ENCODE data around the gene FANCC. TPM values are rescaled to one million over a fixed set of nuclear protein-coding genes. Genes with fewer than 3 reads are reported as not detected.
A peak's percentile ranks its signal among the peaks of the same experiment; 100 is the strongest.

FANCC gene
- total RNA-seq, 2 donors from 2014 or later, result 7.5 to 12.5 TPM

DNA sequence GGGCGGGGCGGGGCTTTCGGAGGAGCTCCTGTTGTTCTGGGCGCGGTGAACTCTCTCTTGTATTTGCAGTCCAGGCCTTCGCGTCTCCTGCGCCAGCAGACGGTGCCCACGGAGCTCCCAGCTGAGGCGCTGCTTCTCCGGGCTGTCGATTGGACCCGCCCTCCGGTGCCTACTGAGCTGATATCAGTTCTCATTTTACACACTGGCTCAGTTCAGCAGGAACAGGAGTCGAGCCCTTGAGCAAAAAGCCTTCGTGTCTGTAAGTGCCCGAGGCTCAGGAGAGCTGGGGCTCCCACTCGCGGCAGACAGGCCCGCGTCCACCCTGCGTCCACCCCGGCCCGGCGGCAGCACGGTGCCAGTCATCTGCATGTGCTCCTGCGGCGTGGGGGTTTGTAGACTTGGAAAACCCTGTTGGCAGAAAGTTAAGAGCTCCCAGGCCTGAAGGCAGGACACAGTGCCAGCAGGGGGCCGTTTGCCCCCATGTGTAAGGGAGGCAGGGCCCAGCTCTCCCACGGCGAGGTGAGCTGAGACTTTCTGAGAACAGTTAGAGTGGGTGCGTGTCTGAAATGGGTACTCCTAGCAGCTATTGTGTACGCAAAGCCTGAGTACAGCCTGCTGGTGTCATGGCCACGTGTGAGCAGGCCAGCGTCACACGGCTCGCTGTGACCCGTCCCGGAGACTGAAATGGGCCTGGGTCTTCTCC lies 231.5 kb downstream of the FANCC start:
- Histone ChIP-seq H3K27ac (peak overlapping the region; percentile 19 to 34 (median 25)), H3K4me3 (no peak overlapping the region), H3K36me3 (replicated peaks in 1 of 2; ENCODE audit: insufficient read depth in 1 of 2, low read depth in 2 of 2) (peaks cover 0 to 23% of the 10 kb centered on the region in 2 donors), H3K9me3 (no peaks in the 10 kb centered on the region), H3K4me1 (peaks cover 53% of the 10 kb centered on the region), H3K27me3 (no peaks in the 10 kb centered on the region)
- ATAC-seq (peak; percentile 24), DNase-seq (peak; percentile 55 to 88 (median 80))
- intact Hi-C loops (cut with DNase I), result no loop called here
- peak in 2 of 3 donors; percentile 11 to 16 for TF ChIP-seq POLR2A (IDR thresholded peaks at IDR 0.05)
- TF ChIP-seq, protein P1, sequence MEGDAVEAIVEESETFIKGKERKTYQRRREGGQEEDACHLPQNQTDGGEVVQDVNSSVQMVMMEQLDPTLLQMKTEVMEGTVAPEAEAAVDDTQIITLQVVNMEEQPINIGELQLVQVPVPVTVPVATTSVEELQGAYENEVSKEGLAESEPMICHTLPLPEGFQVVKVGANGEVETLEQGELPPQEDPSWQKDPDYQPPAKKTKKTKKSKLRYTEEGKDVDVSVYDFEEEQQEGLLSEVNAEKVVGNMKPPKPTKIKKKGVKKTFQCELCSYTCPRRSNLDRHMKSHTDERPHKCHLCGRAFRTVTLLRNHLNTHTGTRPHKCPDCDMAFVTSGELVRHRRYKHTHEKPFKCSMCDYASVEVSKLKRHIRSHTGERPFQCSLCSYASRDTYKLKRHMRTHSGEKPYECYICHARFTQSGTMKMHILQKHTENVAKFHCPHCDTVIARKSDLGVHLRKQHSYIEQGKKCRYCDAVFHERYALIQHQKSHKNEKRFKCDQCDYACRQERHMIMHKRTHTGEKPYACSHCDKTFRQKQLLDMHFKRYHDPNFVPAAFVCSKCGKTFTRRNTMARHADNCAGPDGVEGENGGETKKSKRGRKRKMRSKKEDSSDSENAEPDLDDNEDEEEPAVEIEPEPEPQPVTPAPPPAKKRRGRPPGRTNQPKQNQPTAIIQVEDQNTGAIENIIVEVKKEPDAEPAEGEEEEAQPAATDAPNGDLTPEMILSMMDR (IDR thresholded peaks at IDR 0.05), result no peak
- WGBS, 2 donors, result 44 to 83% methylated on average over 30 to 40 of the region's 40 CpGs

GRCh38 chr9:95085036-95085770 lies 232.3 kb downstream of the FANCC start:
- Histone ChIP-seq H3K27ac (peak overlapping the region; percentile 2 to 34 (median 22)), H3K9me3 (no peaks in the 10 kb centered on the region), H3K4me1 (peaks cover 45% of the 10 kb centered on the region), H3K36me3 (replicated peaks in 1 of 2; ENCODE audit: insufficient read depth in 1 of 2, low read depth in 2 of 2) (peaks cover 0 to 26% of the 10 kb centered on the region in 2 donors), H3K4me3 (no peak overlapping the region), H3K27me3 (no peaks in the 10 kb centered on the region)
- intact Hi-C loops (cut with DNase I), result no loop called here
- DNase-seq, result peak in 2 of 4 donors; percentile 31 to 47
- no peak for ATAC-seq
- no peak for TF ChIP-seq POLR2A (IDR thresholded peaks at IDR 0.05)
- TF ChIP-seq, protein P1 (IDR thresholded peaks at IDR 0.05), result no peak
- 72 to 87% methylated on average over 15 to 29 of the region's 29 CpGs for WGBS, 2 donors

DNA sequence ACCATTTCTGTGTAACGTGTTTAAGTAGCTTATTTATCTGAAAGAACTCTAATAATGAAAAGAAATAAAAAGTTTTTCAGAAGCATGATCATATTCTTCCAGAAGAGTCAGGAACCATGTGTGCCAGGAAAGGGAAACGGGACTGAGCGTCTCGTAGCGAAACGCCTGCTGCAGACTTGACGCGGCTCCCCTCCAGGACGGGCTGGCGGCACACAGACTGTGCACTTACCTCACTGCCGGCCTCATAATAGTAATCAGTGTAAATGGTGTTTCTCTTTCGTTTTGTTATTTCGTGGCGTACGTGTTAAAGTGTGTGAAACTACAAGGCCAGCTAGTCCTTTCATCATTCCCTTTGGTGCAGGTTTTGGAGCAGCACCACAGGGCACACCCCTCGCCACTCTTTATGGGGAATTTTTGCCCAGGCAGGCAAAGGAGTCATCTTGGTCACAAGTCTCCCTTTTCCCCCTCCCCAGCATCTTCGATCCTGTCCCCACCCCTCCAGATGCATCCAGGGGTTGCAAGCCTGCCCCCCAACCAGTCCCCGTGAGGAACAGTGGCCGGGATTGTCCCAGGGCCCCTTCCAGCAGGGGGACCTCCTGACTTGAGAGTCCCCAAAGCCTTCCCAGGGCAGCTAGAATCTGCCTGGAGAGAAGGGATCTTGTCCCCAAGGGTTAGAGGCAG lies 233.1 kb downstream of the FANCC start:
- no peaks in the 10 kb centered on the region for H3K9me3 ChIP-seq
- intact Hi-C loops (cut with DNase I), result no loop called here
- H3K4me3 ChIP-seq, result no peak overlapping the region
- H3K36me3 ChIP-seq (replicated peaks in 1 of 2; ENCODE audit: insufficient read depth in 1 of 2, low read depth in 2 of 2), result peaks cover 0 to 26% of the 10 kb centered on the region in 2 donors
- 70 to 84% methylated on average over 19 of the region's 19 CpGs for WGBS, 2 donors
- peak overlapping the region; percentile 2 to 34 (median 5) for H3K27ac ChIP-seq
- peaks cover 37% of the 10 kb centered on the region for H3K4me1 ChIP-seq
- no peak for TF ChIP-seq POLR2A (IDR thresholded peaks at IDR 0.05)
- TF ChIP-seq, protein P1 (IDR thresholded peaks at IDR 0.05), result no peak
- no peaks in the 10 kb centered on the region for H3K27me3 ChIP-seq
- DNase-seq, result peak in 3 of 4 donors; percentile 6 to 48 (median 22)
- ATAC-seq, result no peak

- Histone ChIP-seq H3K36me3 (replicated peaks in 1 of 2; ENCODE audit: insufficient read depth in 1 of 2, low read depth in 2 of 2) (peaks cover 0 to 26% of the 10 kb centered on the region in 2 donors), H3K9me3 (no peaks in the 10 kb centered on the region), H3K27ac (no peak overlapping the region), H3K4me3 (no peak overlapping the region), H3K27me3 (no peaks in the 10 kb centered on the region), H3K4me1 (peaks cover 39% of the 10 kb centered on the region)
- ATAC-seq, result no peak
- peak in 3 of 4 donors; percentile 11 to 16 (median 14) for DNase-seq
- intact Hi-C loops (cut with DNase I), result no loop called here
- 88 to 91% methylated on average over 32 to 39 of the region's 39 CpGs for WGBS, 2 donors
- TF ChIP-seq POLR2A (IDR thresholded peaks at IDR 0.05), result no peak
- TF ChIP-seq, protein P1 (IDR thresholded peaks at IDR 0.05), result no peak
Measured at GRCh38 chr9:95083086-95083768, 234.3 kb downstream of the FANCC start.

All from body of pancreas (tissue), 4 donors.